Omental fat pad (tissue), 4 donors: ENCODE data around the gene DNAH5. TPM values are rescaled to one million over a fixed set of nuclear protein-coding genes. Genes with fewer than 3 reads are reported as not detected.

Experiments used
- ATAC-seq: fragments of 150-250 bp; one replicate; pipeline ENCODE4 v1.9.1; 2016; ENCODE audit warnings: mild to moderate bottlenecking, moderate library complexity; ENCODE audit not compliant: low FRiP score
- DNase-seq: peaks from one replicate; pipeline ENCODE4 v3.0.0-alpha.2; 2019; ENCODE audit warnings: low spot score
- total RNA-seq, 4 donors: library from RNA; depleted of rRNA; stranded (reverse); fragments of >200 nt; gene quantifications; one replicate each; pipeline ENCODE4 v1.1.0, GENCODE V29; 2016
- TF ChIP-seq, protein P1 (sequence below), 3 donors: fragments of 450-650 bp; IDR thresholded peaks; one replicate each; pipeline ENCODE4 v1.5.1; 2016 to 2017; ENCODE audit warnings: antibody characterized with exemption in 3 of 3, mild to moderate bottlenecking in 3 of 3, moderate library complexity in 2 of 3

The DNAH5 gene, protein sequence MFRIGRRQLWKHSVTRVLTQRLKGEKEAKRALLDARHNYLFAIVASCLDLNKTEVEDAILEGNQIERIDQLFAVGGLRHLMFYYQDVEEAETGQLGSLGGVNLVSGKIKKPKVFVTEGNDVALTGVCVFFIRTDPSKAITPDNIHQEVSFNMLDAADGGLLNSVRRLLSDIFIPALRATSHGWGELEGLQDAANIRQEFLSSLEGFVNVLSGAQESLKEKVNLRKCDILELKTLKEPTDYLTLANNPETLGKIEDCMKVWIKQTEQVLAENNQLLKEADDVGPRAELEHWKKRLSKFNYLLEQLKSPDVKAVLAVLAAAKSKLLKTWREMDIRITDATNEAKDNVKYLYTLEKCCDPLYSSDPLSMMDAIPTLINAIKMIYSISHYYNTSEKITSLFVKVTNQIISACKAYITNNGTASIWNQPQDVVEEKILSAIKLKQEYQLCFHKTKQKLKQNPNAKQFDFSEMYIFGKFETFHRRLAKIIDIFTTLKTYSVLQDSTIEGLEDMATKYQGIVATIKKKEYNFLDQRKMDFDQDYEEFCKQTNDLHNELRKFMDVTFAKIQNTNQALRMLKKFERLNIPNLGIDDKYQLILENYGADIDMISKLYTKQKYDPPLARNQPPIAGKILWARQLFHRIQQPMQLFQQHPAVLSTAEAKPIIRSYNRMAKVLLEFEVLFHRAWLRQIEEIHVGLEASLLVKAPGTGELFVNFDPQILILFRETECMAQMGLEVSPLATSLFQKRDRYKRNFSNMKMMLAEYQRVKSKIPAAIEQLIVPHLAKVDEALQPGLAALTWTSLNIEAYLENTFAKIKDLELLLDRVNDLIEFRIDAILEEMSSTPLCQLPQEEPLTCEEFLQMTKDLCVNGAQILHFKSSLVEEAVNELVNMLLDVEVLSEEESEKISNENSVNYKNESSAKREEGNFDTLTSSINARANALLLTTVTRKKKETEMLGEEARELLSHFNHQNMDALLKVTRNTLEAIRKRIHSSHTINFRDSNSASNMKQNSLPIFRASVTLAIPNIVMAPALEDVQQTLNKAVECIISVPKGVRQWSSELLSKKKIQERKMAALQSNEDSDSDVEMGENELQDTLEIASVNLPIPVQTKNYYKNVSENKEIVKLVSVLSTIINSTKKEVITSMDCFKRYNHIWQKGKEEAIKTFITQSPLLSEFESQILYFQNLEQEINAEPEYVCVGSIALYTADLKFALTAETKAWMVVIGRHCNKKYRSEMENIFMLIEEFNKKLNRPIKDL (N-terminal part only)
- total RNA-seq, result under 1 TPM in 3 of 4 donors, not detected in 1; 0.19 to 0.96 (median 0.46) TPM

DNA sequence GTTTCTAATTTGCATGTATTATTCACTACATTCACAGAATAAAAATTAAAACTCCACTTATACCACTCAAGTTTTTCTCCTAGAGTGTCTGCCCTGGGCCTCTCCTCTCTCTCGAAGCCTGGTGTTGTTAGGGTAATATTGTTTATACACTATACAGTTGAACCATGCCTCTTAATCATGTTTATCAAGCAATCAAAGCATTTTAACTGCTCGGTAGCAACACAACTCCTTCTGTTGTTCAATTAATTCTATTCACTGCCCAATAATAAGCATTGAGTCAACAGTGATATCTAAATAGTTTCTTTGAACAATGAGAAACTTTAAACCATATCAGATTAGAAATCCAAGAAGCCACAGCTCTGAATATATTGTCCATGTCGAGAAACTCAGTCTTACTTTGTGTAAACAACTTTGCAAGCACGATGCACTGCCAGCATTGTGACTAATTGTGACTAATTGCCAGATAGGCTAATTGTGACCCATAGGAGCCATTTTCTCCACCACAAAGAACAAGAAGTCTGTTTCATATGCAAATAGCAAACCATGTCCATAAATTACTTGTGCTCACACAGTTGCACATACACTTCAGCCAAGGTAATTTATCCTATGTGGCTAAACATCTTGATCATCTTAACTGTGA, at the start of gene DNAH5:
Gene DNAH5 (minus strand): TSS at position 129 of the 640 bp plus-strand sequence. CDS start 250 bp downstream, outside the sequence.
- no peak for DNase-seq
- ATAC-seq, result no peak
- TF ChIP-seq, protein P1, sequence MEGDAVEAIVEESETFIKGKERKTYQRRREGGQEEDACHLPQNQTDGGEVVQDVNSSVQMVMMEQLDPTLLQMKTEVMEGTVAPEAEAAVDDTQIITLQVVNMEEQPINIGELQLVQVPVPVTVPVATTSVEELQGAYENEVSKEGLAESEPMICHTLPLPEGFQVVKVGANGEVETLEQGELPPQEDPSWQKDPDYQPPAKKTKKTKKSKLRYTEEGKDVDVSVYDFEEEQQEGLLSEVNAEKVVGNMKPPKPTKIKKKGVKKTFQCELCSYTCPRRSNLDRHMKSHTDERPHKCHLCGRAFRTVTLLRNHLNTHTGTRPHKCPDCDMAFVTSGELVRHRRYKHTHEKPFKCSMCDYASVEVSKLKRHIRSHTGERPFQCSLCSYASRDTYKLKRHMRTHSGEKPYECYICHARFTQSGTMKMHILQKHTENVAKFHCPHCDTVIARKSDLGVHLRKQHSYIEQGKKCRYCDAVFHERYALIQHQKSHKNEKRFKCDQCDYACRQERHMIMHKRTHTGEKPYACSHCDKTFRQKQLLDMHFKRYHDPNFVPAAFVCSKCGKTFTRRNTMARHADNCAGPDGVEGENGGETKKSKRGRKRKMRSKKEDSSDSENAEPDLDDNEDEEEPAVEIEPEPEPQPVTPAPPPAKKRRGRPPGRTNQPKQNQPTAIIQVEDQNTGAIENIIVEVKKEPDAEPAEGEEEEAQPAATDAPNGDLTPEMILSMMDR (IDR thresholded peaks at IDR 0.05), result no peak

DNA sequence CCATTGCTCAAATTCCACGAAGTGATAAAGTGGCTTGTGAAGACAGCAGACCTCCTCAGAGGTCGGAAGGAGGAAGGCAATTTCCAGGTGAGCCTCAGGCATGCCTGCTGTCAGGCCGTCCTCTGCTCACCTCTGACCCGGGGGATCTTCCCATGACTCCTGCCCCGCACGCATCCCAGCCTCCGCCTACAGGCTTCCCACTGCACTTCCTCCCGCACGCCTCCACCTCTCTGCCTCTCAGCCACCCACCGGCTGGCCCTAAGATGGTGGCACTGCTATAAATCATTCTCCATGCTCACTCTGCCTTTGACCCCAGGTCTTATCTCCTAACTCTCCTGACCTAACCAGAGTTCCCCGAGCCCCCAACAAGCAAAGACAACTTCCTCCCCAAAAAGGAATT, 49.4 kb upstream of the DNAH5 start:
- DNase-seq (no peak), ATAC-seq (no peak)
- TF ChIP-seq, protein P1 (IDR thresholded peaks at IDR 0.05), result no peak

DNA sequence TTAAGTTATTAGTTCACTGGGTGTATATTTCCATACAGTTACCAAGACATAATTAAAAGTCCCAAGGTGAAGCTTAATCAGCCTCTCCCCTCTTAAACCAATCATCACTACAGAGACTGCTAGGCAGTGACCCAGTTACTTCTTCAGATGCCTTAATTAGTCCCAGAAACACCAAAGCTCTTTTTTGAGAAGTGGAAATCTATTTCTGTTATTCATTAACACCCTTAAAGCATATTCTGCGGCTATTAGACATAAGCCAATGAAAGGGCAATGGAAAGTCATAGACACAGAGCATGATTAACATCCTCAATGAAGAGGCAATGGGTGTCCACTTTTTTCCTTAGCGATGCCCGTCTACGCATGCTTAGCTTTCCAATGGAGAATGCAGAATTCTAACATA, 48.3 kb upstream of the DNAH5 start:
- DNase-seq, result no peak
- TF ChIP-seq, protein P1 (IDR thresholded peaks at IDR 0.05), result no peak
- no peak for ATAC-seq

DNA sequence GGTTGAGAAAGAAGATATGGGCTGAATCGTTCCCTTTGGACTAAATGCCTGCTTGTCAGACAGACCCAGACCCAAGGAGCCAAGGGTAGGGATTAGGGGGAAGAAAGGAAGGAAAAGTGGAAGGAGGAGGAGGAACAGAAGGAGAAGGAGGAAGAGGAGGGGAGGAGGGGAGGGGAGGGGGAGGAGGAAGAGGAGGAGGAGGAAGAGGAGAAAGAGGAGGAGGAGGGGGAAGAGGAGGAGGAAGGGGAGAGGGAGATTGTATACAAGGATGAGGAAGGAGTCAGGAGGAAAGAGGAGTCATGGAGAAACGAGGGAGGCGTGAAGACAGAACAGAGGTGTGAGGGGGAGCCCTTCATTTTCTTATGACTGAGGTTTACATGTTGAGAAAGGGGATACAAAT, 46.9 kb upstream of the DNAH5 start:
- ATAC-seq, result no peak
- TF ChIP-seq, protein P1 (IDR thresholded peaks at IDR 0.05), result no peak
- no peak for DNase-seq

DNA sequence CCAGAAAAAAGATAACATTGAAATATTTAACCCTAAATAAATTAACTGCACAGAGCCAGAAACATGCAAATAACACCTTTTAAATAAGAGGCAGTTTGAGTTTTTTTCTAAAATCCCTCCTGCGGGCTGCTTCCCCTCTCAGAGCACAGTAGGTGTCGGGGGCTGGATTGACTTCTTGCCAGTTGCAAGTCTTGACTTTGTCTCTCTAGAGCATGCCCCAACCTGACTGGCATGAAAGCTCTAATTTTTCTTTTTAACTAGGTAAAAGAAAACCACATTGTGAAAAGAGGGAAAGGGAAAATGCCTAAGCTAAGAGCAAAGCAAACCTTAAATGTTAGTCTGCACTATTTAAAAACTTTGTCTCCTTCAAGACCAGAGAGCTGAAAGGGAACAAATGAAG, 46.4 kb upstream of the DNAH5 start:
- ATAC-seq (no peak), DNase-seq (no peak)
- TF ChIP-seq, protein P1 (IDR thresholded peaks at IDR 0.05), result no peak

DNA sequence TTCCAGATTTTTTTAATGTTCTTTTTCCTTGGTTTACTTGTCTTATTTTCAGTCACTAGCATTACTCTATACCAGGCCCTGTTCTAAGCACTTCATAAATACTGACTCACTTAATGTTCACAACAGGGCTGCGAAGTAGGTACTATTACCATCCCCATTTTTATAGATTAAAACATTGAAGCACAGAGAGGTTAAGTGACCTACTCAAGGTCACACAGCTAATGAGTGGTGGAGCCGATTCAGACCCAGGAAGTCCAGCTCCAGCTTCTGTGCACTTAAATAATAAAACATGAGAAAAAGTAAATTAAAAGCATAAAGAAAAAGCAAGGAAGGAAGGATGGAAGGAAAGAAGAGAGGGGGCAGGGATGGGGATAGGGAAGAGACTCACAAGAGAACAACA, 45.3 kb upstream of the DNAH5 start:
- DNase-seq, result no peak
- TF ChIP-seq, protein P1 (IDR thresholded peaks at IDR 0.05), result no peak
- no peak for ATAC-seq
